ENCODE data around the gene WTAP. TPM values are rescaled to one million over a fixed set of nuclear protein-coding genes. Genes with fewer than 3 reads are reported as not detected.
A peak's percentile ranks its signal among the peaks of the same experiment; 100 is the strongest.

Gene WTAP
- total RNA-seq, 1 experiment from 2014 or later = 138 TPM

DNA sequence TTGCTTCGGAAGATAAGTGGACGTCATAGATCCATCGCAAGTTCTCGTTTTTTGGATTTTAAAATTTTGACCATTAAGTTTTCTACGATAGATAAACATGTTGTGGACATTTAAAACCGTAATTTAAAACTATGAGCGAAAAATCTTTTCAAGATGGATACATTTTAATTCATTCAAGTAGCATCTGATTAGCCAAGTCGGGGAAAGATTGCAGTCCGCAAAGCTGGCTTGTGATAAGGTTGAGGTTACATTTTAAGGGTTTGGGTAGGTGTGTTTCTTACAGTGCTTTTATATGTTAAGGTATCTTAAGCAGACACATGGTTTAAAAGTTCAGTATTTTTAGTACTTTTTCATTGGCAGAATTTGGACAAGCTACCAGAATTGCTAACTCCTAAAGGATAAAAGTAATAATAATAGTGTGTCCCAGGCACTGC lies 1.2 kb downstream of the WTAP start:
- Histone ChIP-seq H3K79me2 (ENCODE audit: insufficient read depth, low read length) (peaks cover 61% of the 10 kb centered on the region), H3K4ac (ENCODE audit: low read depth, low read length) (no peak overlapping the region), H4K8ac (replicated peaks; ENCODE audit: insufficient read length, low read depth, low read length) (no peak overlapping the region), H2AK5ac (ENCODE audit: insufficient read length, low read length) (no peak overlapping the region), H2AFZ (ENCODE audit: low read length) (no peak overlapping the region), H3K27ac (ENCODE audit: insufficient read length, low read depth, low read length) (no peak overlapping the region), H3K27me3 (ENCODE audit: insufficient read depth, low read length) (no peaks in the 10 kb centered on the region), H2BK120ac (ENCODE audit: low read depth, low read length, poor library complexity, severe bottlenecking) (no peak overlapping the region), H3K9ac (ENCODE audit: extremely low read depth, insufficient read length, low read length) (peak overlapping the region; percentile 99), H4K91ac (ENCODE audit: insufficient read length, low read depth, low read length) (no peak overlapping the region), H2BK15ac (ENCODE audit: low read depth, low read length) (no peak overlapping the region), H3K4me2 (ENCODE audit: insufficient read depth, insufficient read length, low read length) (peak overlapping the region; percentile 88), H3K23me2 (ENCODE audit: insufficient read length, low read depth, low read length, poor library complexity, severe bottlenecking) (peaks cover 3% of the 10 kb centered on the region), H3K56ac (ENCODE audit: insufficient read length, low read depth, low read length) (no peak overlapping the region), H4K20me1 (ENCODE audit: control insufficient read depth, insufficient read depth, insufficient read length) (no peaks in the 10 kb centered on the region), H2BK20ac (ENCODE audit: low read depth, low read length, poor library complexity, severe bottlenecking) (no peak overlapping the region), H4K5ac (ENCODE audit: insufficient read length, low read depth, low read length) (no peak overlapping the region), H3K79me1 (ENCODE audit: insufficient read depth, low read depth, low read length, poor library complexity, severe bottlenecking) (no peaks in the 10 kb centered on the region), H2BK12ac (ENCODE audit: insufficient read length, low read depth, low read length) (no peak overlapping the region), H3T11ph (ENCODE audit: low read length) (no peak overlapping the region), H3K4me1 (ENCODE audit: insufficient read depth, low read length) (no peaks in the 10 kb centered on the region), H2BK5ac (ENCODE audit: insufficient read length, low read length) (no peak overlapping the region), H3K23ac (ENCODE audit: insufficient read length, low read depth, low read length) (no peak overlapping the region), H3K18ac (ENCODE audit: insufficient read length, low read depth, low read length) (no peak overlapping the region), H3K14ac (ENCODE audit: insufficient read depth, low read length) (no peak overlapping the region), H3K9me3 (ENCODE audit: control insufficient read depth, low read depth, low read length) (no peaks in the 10 kb centered on the region)
- Mint-ChIP-seq H3K36me3 (ENCODE audit: insufficient read depth in 1 of 3, low read depth in 3 of 3) (peaks cover 18 to 29% (median 27%) of the 10 kb centered on the region in 3 experiments), H3K27me3 (ENCODE audit: low read depth) (no peaks in the 10 kb centered on the region; the same call in 1 of the 2 replicates), H3K27ac (peak overlapping the region; percentile 90 to 94 (median 94); a peak in 6 of 7 replicates), H3K4me1 (peaks cover 19 to 28% of the 10 kb centered on the region in 2 experiments), H3K9me3 (no peaks in the 10 kb centered on the region; a peak in 2 of 5 replicates), H3K4me3 (peak overlapping the region; percentile 93 to 97)
- no peak for DNase-seq
- TF ChIP-seq, protein P1, sequence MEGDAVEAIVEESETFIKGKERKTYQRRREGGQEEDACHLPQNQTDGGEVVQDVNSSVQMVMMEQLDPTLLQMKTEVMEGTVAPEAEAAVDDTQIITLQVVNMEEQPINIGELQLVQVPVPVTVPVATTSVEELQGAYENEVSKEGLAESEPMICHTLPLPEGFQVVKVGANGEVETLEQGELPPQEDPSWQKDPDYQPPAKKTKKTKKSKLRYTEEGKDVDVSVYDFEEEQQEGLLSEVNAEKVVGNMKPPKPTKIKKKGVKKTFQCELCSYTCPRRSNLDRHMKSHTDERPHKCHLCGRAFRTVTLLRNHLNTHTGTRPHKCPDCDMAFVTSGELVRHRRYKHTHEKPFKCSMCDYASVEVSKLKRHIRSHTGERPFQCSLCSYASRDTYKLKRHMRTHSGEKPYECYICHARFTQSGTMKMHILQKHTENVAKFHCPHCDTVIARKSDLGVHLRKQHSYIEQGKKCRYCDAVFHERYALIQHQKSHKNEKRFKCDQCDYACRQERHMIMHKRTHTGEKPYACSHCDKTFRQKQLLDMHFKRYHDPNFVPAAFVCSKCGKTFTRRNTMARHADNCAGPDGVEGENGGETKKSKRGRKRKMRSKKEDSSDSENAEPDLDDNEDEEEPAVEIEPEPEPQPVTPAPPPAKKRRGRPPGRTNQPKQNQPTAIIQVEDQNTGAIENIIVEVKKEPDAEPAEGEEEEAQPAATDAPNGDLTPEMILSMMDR (conservative IDR thresholded peaks at IDR 0.05) = no peak
- no CpG with 5 or more reads among the region's 9 CpGs for WGBS (ENCODE audit: extremely low coverage, insufficient read length, low lambda C conversion rate)

Measured in H9 (cell line).